Esophagus muscularis mucosa (tissue), 4 donors: ENCODE results near the gene MIOS. TPM values are rescaled to one million over a fixed set of nuclear protein-coding genes. Genes with fewer than 3 reads are reported as not detected.

ENCODE experiments used
- DNase-seq: peaks from one replicate; pipeline ENCODE4 v3.0.0-alpha.2; 2017; ENCODE audit errors: extremely low spot score
- H3K27ac ChIP-seq, 4 donors: fragments of 200-600 bp; sonication (generic); replicated peaks in 1 of 4; 1 replicate in 3 of 4; 2 replicates in 1 of 4; pipeline ENCODE4 v1.5.1; 2016 to 2019; ENCODE audit warnings: mild to moderate bottlenecking in 1 of 4
- H3K27me3 ChIP-seq, 4 donors: fragments of 200-600 bp; sonication (generic); one replicate each; pipeline versions ENCODE4 v1.5.1 to v1.6.0; 2016 to 2019
- H3K36me3 ChIP-seq, 4 donors: fragments of 200-600 bp; sonication (generic); one replicate each; pipeline ENCODE4 v1.5.1; 2016 to 2019
- H3K4me1 ChIP-seq, 4 donors: fragments of 200-600 bp; sonication (generic); one replicate each; pipeline ENCODE4 v1.5.1; 2016 to 2019
- H3K4me3 ChIP-seq, 4 donors: fragments of 200-600 bp; sonication (generic); 1 replicate in 2 of 4; 2 replicates in 2 of 4; pipeline ENCODE4 v1.5.1; 2016 to 2019; ENCODE audit warnings: mild to moderate bottlenecking in 4 of 4, moderate library complexity in 1 of 4
- H3K9me3 ChIP-seq, 4 donors: fragments of 200-600 bp; sonication (generic); 1 replicate in 3 of 4; 2 replicates in 1 of 4; pipeline ENCODE4 v1.5.1; 2016 to 2019
- CTCF ChIP-seq, 3 experiments: fragments of 200-600 bp in 2 of 3; fragments of 450-650 bp in 1 of 3; sonication (generic) in 2 of 3; IDR thresholded peaks; one replicate each; pipeline ENCODE4 v1.5.1; 2017 to 2019; ENCODE audit warnings: antibody characterized with exemption in 3 of 3, mild to moderate bottlenecking in 2 of 3, moderate library complexity in 1 of 3
- EP300 ChIP-seq: sonication (generic); formaldehyde crosslinking; IDR thresholded peaks from one replicate; pipeline ENCODE4 v1.6.1; 2017; ENCODE audit warnings: antibody characterized with exemption
- POLR2A ChIP-seq: fragments of 450-650 bp; IDR thresholded peaks from one replicate; pipeline ENCODE4 v1.6.1; 2017; ENCODE audit warnings: antibody characterized with exemption, moderate library complexity, mild to moderate bottlenecking, low read depth
- POLR2AphosphoS5 ChIP-seq, 2 donors: sonication (generic); formaldehyde crosslinking; IDR thresholded peaks; one replicate each; pipeline ENCODE4 v1.6.1; 2017; ENCODE audit warnings: antibody characterized with exemption in 2 of 2
- WGBS: methylation state at CpG from one replicate; pipeline ENCODE4 v1.1.5; 2018; 5-methylcytosine and 5-hydroxymethylcytosine counted together
- intact Hi-C: fragments of 100-400 bp; cut with DNase I; formaldehyde crosslinking; loops from one replicate; pipeline ENCODE4 v1.15.1; 2023
- total RNA-seq, 4 donors: library from RNA; depleted of rRNA; stranded (reverse); fragments of >200 nt; gene quantifications; one replicate each; pipeline versions ENCODE4 v1.1.0 to v1.2.1, GENCODE V29; 2016

MIOS gene
- total RNA-seq, 4 donors from 2014 or later = 17.5 to 32.5 (median 25.7) TPM

- H3K4me3 ChIP-seq = no peak overlapping the region
- no peaks in the 10 kb centered on the region for H3K9me3 ChIP-seq
- peaks cover 0 to 12% (median 0%) of the 10 kb centered on the region in 4 donors for H3K36me3 ChIP-seq
- H3K27me3 ChIP-seq = no peaks in the 10 kb centered on the region
- H3K4me1 ChIP-seq = no peaks in the 10 kb centered on the region
- TF ChIP-seq CTCF (IDR thresholded peaks at IDR 0.05) (no peak), POLR2AphosphoS5 (IDR thresholded peaks at IDR 0.05) (no peak), EP300 (no peak), POLR2A (no peak)
- intact Hi-C loops = no loop called here
- WGBS = 97% methylated on average over 3 of the region's 3 CpGs
- no peak overlapping the region for H3K27ac ChIP-seq
- DNase-seq = no peak
Observed at GRCh38 chr7:7550663-7551062, 16.0 kb upstream of the MIOS start.

GRCh38 chr7:7552199-7552598, 14.5 kb upstream of the MIOS start:
- no peaks in the 10 kb centered on the region for H3K4me1 ChIP-seq
- H3K27me3 ChIP-seq = no peaks in the 10 kb centered on the region
- H3K9me3 ChIP-seq = no peaks in the 10 kb centered on the region
- no peak overlapping the region for H3K4me3 ChIP-seq
- intact Hi-C loops = no loop called here
- H3K36me3 ChIP-seq = peaks cover 0 to 14% (median 0%) of the 10 kb centered on the region in 4 donors
- WGBS = 93% methylated on average over 2 of the region's 2 CpGs
- no peak overlapping the region for H3K27ac ChIP-seq
- no peak for TF ChIP-seq CTCF (IDR thresholded peaks at IDR 0.05)
- no peak for TF ChIP-seq POLR2AphosphoS5 (IDR thresholded peaks at IDR 0.05)
- no peak for TF ChIP-seq POLR2A
- TF ChIP-seq EP300 = no peak
- DNase-seq = no peak

GRCh38 chr7:7553386-7553785, 13.3 kb upstream of the MIOS start:
- Histone ChIP-seq H3K9me3 (no peaks in the 10 kb centered on the region), H3K27ac (no peak overlapping the region), H3K4me1 (no peaks in the 10 kb centered on the region), H3K4me3 (no peak overlapping the region), H3K36me3 (peaks cover 0 to 18% (median 0%) of the 10 kb centered on the region in 4 donors), H3K27me3 (no peaks in the 10 kb centered on the region)
- WGBS = 96% methylated on average over 1 of the region's 1 CpG
- TF ChIP-seq POLR2AphosphoS5 (IDR thresholded peaks at IDR 0.05) (no peak), CTCF (IDR thresholded peaks at IDR 0.05) (no peak), EP300 (no peak), POLR2A (no peak)
- no peak for DNase-seq
- intact Hi-C loops = no loop called here

GRCh38 chr7:7554021-7554432, 12.7 kb upstream of the MIOS start:
- Histone ChIP-seq H3K9me3 (peaks cover 0 to 4% (median 0%) of the 10 kb centered on the region in 4 donors), H3K27ac (no peak overlapping the region), H3K27me3 (no peaks in the 10 kb centered on the region), H3K4me3 (no peak overlapping the region), H3K36me3 (peaks cover 0 to 18% (median 0%) of the 10 kb centered on the region in 4 donors), H3K4me1 (no peaks in the 10 kb centered on the region)
- intact Hi-C loops = no loop called here
- 92% methylated on average over 5 of the region's 5 CpGs for WGBS
- TF ChIP-seq CTCF (IDR thresholded peaks at IDR 0.05) (no peak), EP300 (no peak), POLR2AphosphoS5 (IDR thresholded peaks at IDR 0.05) (no peak), POLR2A (no peak)
- no peak for DNase-seq
